HG02981 (cell line): ENCODE data around the gene SH3BP4.

Source experiments
- ATAC-seq: cut with Tn5 transposase; IDR thresholded peaks from one replicate; pipeline ENCODE4 v1.9.1; 2021; ENCODE audit warnings: mild to moderate bottlenecking, moderate library complexity; ENCODE audit not compliant: unreplicated experiment

SH3BP4 gene

GRCh38 chr2:235083822-235084221 is 132.0 kb downstream of the SH3BP4 start:
- ATAC-seq: no peak

- no peak for ATAC-seq
These were observed 132.6 kb downstream of the SH3BP4 start for GRCh38 chr2:235084424-235084823.

- ATAC-seq: no peak
These were observed 133.7 kb downstream of the SH3BP4 start for GRCh38 chr2:235085476-235085875.

- ATAC-seq: no peak
These were observed 134.8 kb downstream of the SH3BP4 start for GRCh38 chr2:235086481-235087184.

GRCh38 chr2:235087832-235088495 is 136.1 kb downstream of the SH3BP4 start:
- ATAC-seq: no peak

- ATAC-seq: no peak
These were observed 136.7 kb downstream of the SH3BP4 start for GRCh38 chr2:235088496-235088921.

GRCh38 chr2:235091421-235091820 is 139.6 kb downstream of the SH3BP4 start:
- no peak for ATAC-seq

- no peak for ATAC-seq
These were observed 140.2 kb downstream of the SH3BP4 start for GRCh38 chr2:235091983-235092382.

- ATAC-seq: no peak
These were observed 140.8 kb downstream of the SH3BP4 start for GRCh38 chr2:235092433-235093223.

- ATAC-seq: no peak
These were observed 142.6 kb downstream of the SH3BP4 start for GRCh38 chr2:235094457-235094856.

- ATAC-seq: no peak
These were observed 143.8 kb downstream of the SH3BP4 start for GRCh38 chr2:235095569-235095968.

- no peak for ATAC-seq
These were observed 144.6 kb downstream of the SH3BP4 start for GRCh38 chr2:235096447-235096846.

GRCh38 chr2:235097196-235097595 is 145.4 kb downstream of the SH3BP4 start:
- no peak for ATAC-seq

GRCh38 chr2:235098269-235098668 is 146.5 kb downstream of the SH3BP4 start:
- ATAC-seq: no peak

- no peak for ATAC-seq
These were observed 147.1 kb downstream of the SH3BP4 start for GRCh38 chr2:235098736-235099494.

GRCh38 chr2:235102896-235103295 is 151.1 kb downstream of the SH3BP4 start:
- ATAC-seq: no peak
